Body of pancreas (tissue), 4 donors: Measurements from ENCODE around the gene GLI1. TPM values are rescaled to one million over a fixed set of nuclear protein-coding genes. Genes with fewer than 3 reads are reported as not detected.
"Not testable (repeated sequence)": the region's sequence is repeated elsewhere in the genome, so short reads cannot be mapped to it uniquely, and the experiment has no call there.

Experiments
- ATAC-seq: fragments of 150-250 bp; one replicate; pipeline ENCODE4 v1.9.1; 2016
- DNase-seq, 4 donors: peaks; one replicate each; pipeline ENCODE4 v3.0.0-alpha.2; 2019
- H3K27ac ChIP-seq, 4 donors: fragments of 200-600 bp; sonication (generic); 1 replicate in 3 of 4; 2 replicates in 1 of 4; pipeline versions ENCODE4 v1.5.1 to v1.6.1; 2016 to 2019; ENCODE audit warnings: mild to moderate bottlenecking in 1 of 4, mixed read lengths in 1 of 4, moderate library complexity in 1 of 4
- H3K27me3 ChIP-seq, 2 donors: fragments of 200-600 bp; sonication (generic); one replicate each; pipeline ENCODE4 v1.6.0; 2016; ENCODE audit warnings: mild to moderate bottlenecking in 1 of 2
- H3K36me3 ChIP-seq, 2 donors: fragments of 200-600 bp; sonication (generic); replicated peaks in 1 of 2; 2 replicates each; pipeline ENCODE4 v1.5.1; 2016; ENCODE audit warnings: low read depth in 2 of 2; ENCODE audit not compliant: insufficient read depth in 1 of 2
- H3K4me1 ChIP-seq: fragments of 200-600 bp; sonication (generic); one replicate; pipeline ENCODE4 v1.6.0; 2016
- H3K4me3 ChIP-seq, 2 donors: fragments of 200-600 bp; sonication (generic); 1 replicate in 1 of 2; 2 replicates in 1 of 2; pipeline ENCODE4 v1.5.1; 2016 to 2019
- H3K9me3 ChIP-seq, 3 donors: fragments of 200-600 bp; sonication (generic); 1 replicate in 2 of 3; 2 replicates in 1 of 3; pipeline ENCODE4 v1.5.1; 2016
- CTCF ChIP-seq, 7 experiments: fragments of 450-650 bp in 4 of 7; fragments of 200-600 bp in 3 of 7; sonication (generic) in 3 of 7; IDR thresholded peaks; one replicate each; pipeline ENCODE4 v1.5.1; 2016 to 2019; ENCODE audit warnings: antibody characterized with exemption in 7 of 7
- POLR2A ChIP-seq, 3 donors: fragments of 450-650 bp; IDR thresholded peaks; one replicate each; pipeline ENCODE4 v1.6.1; 2016; ENCODE audit warnings: antibody characterized with exemption in 3 of 3, mild to moderate bottlenecking in 2 of 3
- WGBS, 2 donors: methylation state at CpG; one replicate each; pipeline ENCODE4 v1.1.5; 2017; 5-methylcytosine and 5-hydroxymethylcytosine counted together
- intact Hi-C: fragments of 100-400 bp; cut with DNase I; formaldehyde crosslinking; loops from one replicate; pipeline ENCODE4 v1.15.1; 2023
- total RNA-seq, 2 donors: library from RNA; depleted of rRNA; stranded (reverse); fragments of >200 nt; gene quantifications; one replicate each; pipeline ENCODE4 v1.1.0, GENCODE V29; 2016

Gene GLI1
- total RNA-seq, 2 donors from 2014 or later = 1.0 TPM; not detected in 1

- Histone ChIP-seq H3K36me3 (no peaks in the 10 kb centered on the region), H3K27ac (no peak overlapping the region), H3K4me1 (no peaks in the 10 kb centered on the region), H3K4me3 (no peak overlapping the region), H3K27me3 (no peaks in the 10 kb centered on the region), H3K9me3 (no peaks in the 10 kb centered on the region)
- WGBS, 2 donors = 53 to 95% methylated on average over 1 of the region's 1 CpG
- intact Hi-C loops = no loop called here
- ATAC-seq (no peak), DNase-seq (no peak)
- TF ChIP-seq CTCF (IDR thresholded peaks at IDR 0.05) (no peak), POLR2A (IDR thresholded peaks at IDR 0.05) (no peak)
Observed at GRCh38 chr12:57441846-57442427, 17.6 kb upstream of the GLI1 start.

- intact Hi-C loops, H3K4me3 ChIP-seq, H3K27me3 ChIP-seq, DNase-seq, H3K27ac ChIP-seq, ATAC-seq, H3K36me3 ChIP-seq, H3K9me3 ChIP-seq, H3K4me1 ChIP-seq: not testable (repeated sequence)
- 72 to 73% methylated on average over 6 of the region's 6 CpGs for WGBS, 2 donors
Observed at GRCh38 chr12:57444337-57444736, 15.2 kb upstream of the GLI1 start.

- no peak for DNase-seq
- Histone ChIP-seq H3K9me3 (no peaks in the 10 kb centered on the region), H3K4me1 (no peaks in the 10 kb centered on the region), H3K4me3 (no peak overlapping the region), H3K27ac (no peak overlapping the region), H3K27me3 (no peaks in the 10 kb centered on the region), H3K36me3 (no peaks in the 10 kb centered on the region)
- ATAC-seq = no peak
- no peak for TF ChIP-seq POLR2A (IDR thresholded peaks at IDR 0.05)
- TF ChIP-seq CTCF (IDR thresholded peaks at IDR 0.05) = no peak
- WGBS, 2 donors = 68 to 87% methylated on average over 5 of the region's 5 CpGs
- intact Hi-C loops = no loop called here
Observed at GRCh38 chr12:57444744-57445143, 14.8 kb upstream of the GLI1 start.

GRCh38 chr12:57446292-57446960 is 13.2 kb upstream of the GLI1 start:
- no peak overlapping the region for H3K27ac ChIP-seq
- H3K9me3 ChIP-seq = no peaks in the 10 kb centered on the region
- no peaks in the 10 kb centered on the region for H3K27me3 ChIP-seq
- WGBS, 2 donors = 91 to 94% methylated on average over 6 of the region's 6 CpGs
- ATAC-seq (no peak), DNase-seq (no peak)
- no peak for TF ChIP-seq CTCF (IDR thresholded peaks at IDR 0.05)
- no peak for TF ChIP-seq POLR2A (IDR thresholded peaks at IDR 0.05)
- peaks cover 5% of the 10 kb centered on the region for H3K4me1 ChIP-seq
- intact Hi-C loops = no loop called here
- H3K4me3 ChIP-seq = no peak overlapping the region
- H3K36me3 ChIP-seq = no peaks in the 10 kb centered on the region

GRCh38 chr12:57448669-57449068 is 10.9 kb upstream of the GLI1 start:
- Histone ChIP-seq H3K4me1 (peaks cover 9% of the 10 kb centered on the region), H3K9me3 (no peaks in the 10 kb centered on the region), H3K27ac (no peak overlapping the region), H3K4me3 (no peak overlapping the region), H3K36me3 (no peaks in the 10 kb centered on the region), H3K27me3 (no peaks in the 10 kb centered on the region)
- DNase-seq = no peak
- 60 to 80% methylated on average over 2 of the region's 2 CpGs for WGBS, 2 donors
- TF ChIP-seq POLR2A (IDR thresholded peaks at IDR 0.05) = no peak
- TF ChIP-seq CTCF (IDR thresholded peaks at IDR 0.05) = no peak
- intact Hi-C loops = no loop called here
- no peak for ATAC-seq
